GM12878 (cell line): Measurements from ENCODE around the gene SLCO4A1. TPM values are rescaled to one million over a fixed set of nuclear protein-coding genes. Genes with fewer than 3 reads are reported as not detected.

ENCODE experiments used
- ATAC-seq: fragments of 200-7000 bp; cut with Tn5 transposase; 3 replicates; pipeline ENCODE4 v1.9.1; 2020; ENCODE audit warnings: mild to moderate bottlenecking, moderate library complexity
- BruUV-seq: library from RNA; stranded (reverse); fragments of 400-500 nt; replicated peaks from 2 replicates; lab custom pipeline; 2021; lab: Mats Ljungman, UMichigan
- CTCF ChIA-PET: fragments of 300-600 bp; sonication (Branson Sonifier 250); formaldehyde crosslinking; extraction: SDS; loops from one replicate; lab custom pipeline; 2021; ENCODE audit warnings: inconsistent platforms; lab: Yijun Ruan, JAX
- POLR2A ChIA-PET: fragments of 350-600 bp; formaldehyde crosslinking; extraction: SDS; loops from one replicate; lab custom pipeline; 2021; ENCODE audit warnings: inconsistent platforms; lab: Charles Lee
- RAD21 ChIA-PET: fragments of 300-600 bp; sonication (Branson Sonifier 250); formaldehyde crosslinking; loops from one replicate; lab custom pipeline; 2023; ENCODE audit warnings: antibody characterized with exemption; ENCODE audit not compliant: unreplicated experiment; lab: Charles Lee
- SMC1A ChIA-PET: fragments of 300-600 bp; sonication (Branson Sonifier 250); formaldehyde crosslinking; loops from one replicate; lab custom pipeline; 2023; ENCODE audit not compliant: unreplicated experiment, uncharacterized antibody; lab: Charles Lee
- DNase-seq: peaks from one replicate; pipeline ENCODE4 v3.0.0-alpha.2; 2011; ENCODE audit warnings: low read depth, low spot score
- FAIRE-seq: peaks from 3 replicates; lab custom pipeline; 2011; peaks lifted over from hg19 to GRCh38; lab: Jason Lieb, UNC
- H2AFZ ChIP-seq: 2 replicates; pipeline ENCODE4 v1.6.0; 2011; ENCODE audit warnings: low read depth, low read length, control low read depth; ENCODE audit not compliant: control insufficient read depth
- H3K27ac ChIP-seq: 2 replicates; pipeline ENCODE4 v1.5.1; 2011; ENCODE audit warnings: control low read depth; ENCODE audit not compliant: control insufficient read depth, insufficient read depth
- H3K27me3 ChIP-seq, 2 experiments: replicated peaks in 1 of 2; 2 replicates each; pipeline versions ENCODE4 v1.6.0 to v1.6.1; 2011; ENCODE audit warnings: low read length in 1 of 2; ENCODE audit not compliant: control insufficient read depth in 2 of 2, insufficient read depth in 2 of 2
- H3K36me3 ChIP-seq, 2 experiments: 2 replicates each; pipeline ENCODE4 v1.5.1; 2011; ENCODE audit warnings: low read length in 1 of 2; ENCODE audit not compliant: control insufficient read depth in 2 of 2, insufficient read depth in 2 of 2
- H3K4me1 ChIP-seq: 2 replicates; pipeline ENCODE4 v1.6.1; 2011; ENCODE audit warnings: mild to moderate bottlenecking, low read length, moderate library complexity, mixed read lengths; ENCODE audit not compliant: control insufficient read depth, insufficient read depth
- H3K4me2 ChIP-seq: 2 replicates; pipeline ENCODE4 v1.6.0; 2011; ENCODE audit warnings: control low read depth; ENCODE audit not compliant: control insufficient read depth, insufficient read depth
- H3K4me3 ChIP-seq: fragments of 200-600 bp; sonication (generic); 2 replicates; pipeline ENCODE4 v1.5.1; 2016
- H3K79me2 ChIP-seq: 2 replicates; pipeline ENCODE4 v1.6.0; 2011; ENCODE audit warnings: low read length; ENCODE audit not compliant: control insufficient read depth, insufficient read depth
- H3K9ac ChIP-seq: 2 replicates; pipeline ENCODE4 v1.8.0; 2011; ENCODE audit warnings: low read length, control low read depth, mixed read lengths; ENCODE audit not compliant: control insufficient read depth, insufficient read depth
- H3K9me3 ChIP-seq: replicated peaks from 3 replicates; pipeline ENCODE4 v1.5.1; 2011; ENCODE audit warnings: mild to moderate bottlenecking, low read length; ENCODE audit not compliant: control insufficient read depth, insufficient read depth
- H4K20me1 ChIP-seq: 2 replicates; pipeline ENCODE4 v1.6.0; 2011; ENCODE audit not compliant: control insufficient read depth, insufficient read depth
- BCL3 ChIP-seq: IDR thresholded peaks from 2 replicates; pipeline ENCODE4 v1.6.1; 2011; ENCODE audit warnings: borderline replicate concordance, low read depth, mild to moderate bottlenecking, moderate library complexity, low read length; ENCODE audit not compliant: insufficient read depth, poor library complexity, severe bottlenecking
- FOXM1 ChIP-seq: IDR thresholded peaks from 2 replicates; pipeline ENCODE4 v1.6.1; 2012; ENCODE audit warnings: low read depth, mild to moderate bottlenecking, inconsistent platforms, low read length, moderate library complexity
- GABPA ChIP-seq: IDR thresholded peaks from 2 replicates; pipeline ENCODE4 v1.6.1; 2014; ENCODE audit warnings: antibody characterized with exemption, low read depth, mild to moderate bottlenecking, inconsistent platforms
- HSF1 ChIP-seq: fragments of 150-350 bp; IDR thresholded peaks from 2 replicates; pipeline ENCODE4 v1.6.1; 2014; ENCODE audit warnings: mild to moderate bottlenecking, low read depth, low read length
- MTA3 ChIP-seq: IDR thresholded peaks from 2 replicates; pipeline ENCODE4 v1.6.1; 2012; ENCODE audit warnings: low read length, inconsistent platforms, borderline replicate concordance
- NBN ChIP-seq: fragments of 450-650 bp; IDR thresholded peaks from 2 replicates; pipeline ENCODE4 v1.6.1; 2016
- PAX5 ChIP-seq: IDR thresholded peaks from 2 replicates; pipeline ENCODE4 v1.6.1; 2011; ENCODE audit warnings: low read depth, low read length, borderline replicate concordance
- PML ChIP-seq: IDR thresholded peaks from 2 replicates; pipeline ENCODE4 v1.6.1; 2012; ENCODE audit warnings: low read length, inconsistent platforms
- SMAD5 ChIP-seq: IDR thresholded peaks from 2 replicates; pipeline ENCODE4 v1.6.1; 2016; ENCODE audit warnings: antibody characterized with exemption, low read depth
- SMARCA5 ChIP-seq: fragments of 450-650 bp; IDR thresholded peaks from 2 replicates; pipeline ENCODE4 v1.6.1; 2017; ENCODE audit warnings: mild to moderate bottlenecking
- SREBF2 ChIP-seq: IDR thresholded peaks from 2 replicates; pipeline ENCODE4 v1.6.1; 2012; ENCODE audit warnings: mild to moderate bottlenecking, low read length
- USF1 ChIP-seq: IDR thresholded peaks from 2 replicates; pipeline ENCODE4 v1.6.1; 2011; ENCODE audit warnings: borderline replicate concordance, low read depth, mild to moderate bottlenecking, moderate library complexity, mixed read lengths, low read length; ENCODE audit not compliant: insufficient read depth; ENCODE audit errors: extremely low read length
- WRNIP1 ChIP-seq: IDR thresholded peaks from 2 replicates; pipeline ENCODE4 v1.6.1; 2011; ENCODE audit warnings: low read depth, low read length, improper control_type of control experiment, borderline replicate concordance
- ZNF384 ChIP-seq: IDR thresholded peaks from 2 replicates; pipeline ENCODE4 v1.6.1; 2012; ENCODE audit warnings: low read depth, mild to moderate bottlenecking, low read length, improper control_type of control experiment, borderline replicate concordance
- WGBS: methylation state at CpG from one replicate; pipeline ENCODE4 v1.1.6; 2016; ENCODE audit warnings: low lambda C conversion rate; ENCODE audit not compliant: insufficient replicate concordance, insufficient coverage; ENCODE audit errors: missing lambda C conversion rate; 5-methylcytosine and 5-hydroxymethylcytosine counted together
- in situ Hi-C: fragments of 300-500 bp; cut with MboI; formaldehyde crosslinking; loops from 9 replicates; pipeline ENCODE4 v1.14.3; 2018; ENCODE audit warnings: mixed read lengths
- intact Hi-C: fragments of 100-400 bp; cut with micrococcal nuclease; formaldehyde crosslinking; loops from one replicate; pipeline ENCODE4 v1.14.2; 2022; ENCODE audit not compliant: unreplicated experiment
- polyA plus RNA-seq, 11 experiments: library from polyadenylated mRNA; depleted of rRNA in 4 of 11; unstranded in 6 of 11; stranded (reverse) in 5 of 11; fragments of >200 nt; fragmentation: Nextera tagmentation in 4 of 11; fragmentation: Illumina TruSeq in 1 of 11; extraction: Ambion mirVana in 4 of 11; extraction: Trizol in 1 of 11; gene quantifications; 1 replicate in 1 of 11; 2 replicates in 10 of 11; pipeline versions ENCODE4 v1.2.1 to v1.2.3, GENCODE V29; 2011 to 2016; ENCODE audit warnings: inconsistent platforms in 2 of 11, missing spikeins in 2 of 11, low read depth in 1 of 11
- total RNA-seq, 4 experiments: library from RNA; depleted of rRNA in 3 of 4; stranded (reverse); fragments of >200 nt in 3 of 4; fragmentation: Illumina TruSeq in 1 of 4; extraction: Trizol in 1 of 4; gene quantifications; 2 replicates each; pipeline versions ENCODE4 v1.2.1 to v1.2.3, GENCODE V29; 2013 to 2021

Gene SLCO4A1
- total and polyA plus RNA-seq, 10 of the 15 experiments (the other 5 are each of a cell fraction or from before 2014, with no cell fraction given), result 2.1 to 30.7 (median 12.0) TPM

- in situ Hi-C loops, result no loop called here
- no peak for FAIRE-seq
- no peak overlapping the region for H3K4me2 ChIP-seq
Observed at GRCh38 chr20:62707276-62707920, 65.1 kb downstream of the SLCO4A1 start.

More at GRCh38 chr20:62707276-62707920, 65.1 kb downstream of the SLCO4A1 start:
- intact Hi-C loops, result no loop called here
- Histone ChIP-seq H3K9me3 (no peaks in the 10 kb centered on the region), H3K9ac (no peak overlapping the region), H4K20me1 (no peaks in the 10 kb centered on the region), H3K27ac (no peak overlapping the region), H3K79me2 (no peaks in the 10 kb centered on the region), H3K36me3 (no peaks in the 10 kb centered on the region), H3K27me3 (peaks cover 0 to 6% of the 10 kb centered on the region in 2 experiments; a peak in 3 of 4 replicates), H3K4me1 (no peaks in the 10 kb centered on the region), H3K4me3 (no peak overlapping the region), H2AFZ (no peak overlapping the region)
- BruUV-seq, result no TSS peak
- SMC1A ChIA-PET, result no interaction called here
- ATAC-seq, result no peak
- RAD21 ChIA-PET, result no interaction called here
- no peak for DNase-seq
- no peak for TF ChIP-seq ZNF384
- TF ChIP-seq MTA3, result no peak
- no peak for TF ChIP-seq PAX5
- TF ChIP-seq SMARCA5, result no peak
- TF ChIP-seq USF1, result no peak
- no peak for TF ChIP-seq HSF1
- no peak for TF ChIP-seq NBN
- no peak for TF ChIP-seq BCL3
- TF ChIP-seq PML, result no peak
- TF ChIP-seq SMAD5, result no peak
- TF ChIP-seq WRNIP1, result no peak
- no peak for TF ChIP-seq GABPA
- no peak for TF ChIP-seq SREBF2
- no peak for TF ChIP-seq FOXM1
- 33% methylated on average over 14 of the region's 16 CpGs for WGBS
- CTCF ChIA-PET, result no interaction called here
- POLR2A ChIA-PET, result no interaction called here
